Mesothelial cell of epicardium (in vitro differentiated cells): ENCODE measurements around the gene EXOC3L4. TPM values are rescaled to one million over a fixed set of nuclear protein-coding genes. Genes with fewer than 3 reads are reported as not detected.

Experiments used
- DNase-seq, 2 experiments: peaks; one replicate each; pipeline ENCODE4 v3.0.0; 2021; ENCODE audit warnings: low spot score in 2 of 2; ENCODE audit not compliant: unreplicated experiment in 2 of 2
- H3K27ac Mint-ChIP-seq: 2 replicates; pipeline ENCODE4 v1.8.0; 2021; ENCODE audit warnings: mixed read lengths
- H3K27me3 Mint-ChIP-seq: 2 replicates; pipeline ENCODE4 v1.8.0; 2021; ENCODE audit warnings: low read depth, mixed read lengths
- H3K36me3 Mint-ChIP-seq: 2 replicates; pipeline ENCODE4 v1.8.0; 2021; ENCODE audit warnings: mixed read lengths
- H3K4me1 Mint-ChIP-seq: 2 replicates; pipeline ENCODE4 v1.8.0; 2021; ENCODE audit warnings: mixed read lengths
- H3K4me3 Mint-ChIP-seq: 2 replicates; pipeline ENCODE4 v1.8.0; 2021; ENCODE audit warnings: mild to moderate bottlenecking, moderate library complexity, mixed read lengths
- H3K9me3 Mint-ChIP-seq: 2 replicates; pipeline ENCODE4 v1.8.0; 2021; ENCODE audit warnings: mixed read lengths
- total RNA-seq: library from RNA; stranded (reverse); gene quantifications from 3 replicates; pipeline ENCODE4 v1.2.1, GENCODE V29; 2021
- TF ChIP-seq, protein P1 (sequence below): fragments of 200-600 bp; sonication (generic); IDR thresholded peaks from one replicate; pipeline ENCODE4 v1.5.0; 2021; ENCODE audit warnings: antibody characterized with exemption; ENCODE audit not compliant: unreplicated experiment

Gene EXOC3L4
- total RNA-seq, 1 donor from 2014 or later = not detected

DNA sequence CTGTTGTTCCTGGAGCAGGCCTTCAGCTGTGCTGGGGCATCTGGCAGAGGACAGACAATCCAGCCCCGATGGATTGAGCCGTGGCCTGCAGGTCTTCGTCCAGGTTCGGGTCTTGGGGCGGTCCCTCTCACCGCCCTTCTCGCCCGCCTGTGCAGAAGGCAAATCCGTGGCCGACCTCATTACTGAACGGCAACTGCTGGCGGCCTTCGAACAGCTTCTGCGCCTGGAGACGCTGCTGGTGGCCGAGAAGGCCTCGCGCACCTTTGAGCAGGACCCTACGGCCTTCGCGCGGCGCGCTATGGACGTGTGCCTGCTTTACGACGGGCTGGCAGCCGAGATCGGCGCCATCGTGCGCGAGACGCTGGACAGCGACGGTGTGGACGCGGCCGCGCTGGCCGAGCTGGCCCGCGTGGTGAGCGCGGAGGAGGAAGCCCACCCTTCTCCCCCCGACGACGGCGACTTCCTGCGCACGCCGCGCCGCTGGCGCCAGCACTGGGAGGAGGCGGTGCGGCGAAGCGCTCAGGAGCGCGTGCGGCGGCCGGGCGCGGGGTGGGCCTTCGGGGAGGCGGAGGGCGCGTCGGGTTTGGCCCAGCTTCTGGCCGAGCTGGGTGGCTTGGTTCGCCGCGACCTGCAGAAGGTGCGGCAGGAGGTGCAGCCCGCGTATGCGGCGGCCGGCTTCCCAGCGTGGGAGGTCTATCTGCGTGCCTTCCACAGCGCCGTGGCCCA is 7.6 kb downstream of the EXOC3L4 start:
- peaks cover 17% of the 10 kb centered on the region for H3K27me3 Mint-ChIP-seq
- no peaks in the 10 kb centered on the region for H3K36me3 Mint-ChIP-seq
- H3K4me1 Mint-ChIP-seq = peaks cover 9% of the 10 kb centered on the region
- no peak overlapping the region for H3K4me3 Mint-ChIP-seq
- DNase-seq = no peak
- H3K9me3 Mint-ChIP-seq = no peaks in the 10 kb centered on the region
- H3K27ac Mint-ChIP-seq = no peak overlapping the region
- TF ChIP-seq, protein P1, sequence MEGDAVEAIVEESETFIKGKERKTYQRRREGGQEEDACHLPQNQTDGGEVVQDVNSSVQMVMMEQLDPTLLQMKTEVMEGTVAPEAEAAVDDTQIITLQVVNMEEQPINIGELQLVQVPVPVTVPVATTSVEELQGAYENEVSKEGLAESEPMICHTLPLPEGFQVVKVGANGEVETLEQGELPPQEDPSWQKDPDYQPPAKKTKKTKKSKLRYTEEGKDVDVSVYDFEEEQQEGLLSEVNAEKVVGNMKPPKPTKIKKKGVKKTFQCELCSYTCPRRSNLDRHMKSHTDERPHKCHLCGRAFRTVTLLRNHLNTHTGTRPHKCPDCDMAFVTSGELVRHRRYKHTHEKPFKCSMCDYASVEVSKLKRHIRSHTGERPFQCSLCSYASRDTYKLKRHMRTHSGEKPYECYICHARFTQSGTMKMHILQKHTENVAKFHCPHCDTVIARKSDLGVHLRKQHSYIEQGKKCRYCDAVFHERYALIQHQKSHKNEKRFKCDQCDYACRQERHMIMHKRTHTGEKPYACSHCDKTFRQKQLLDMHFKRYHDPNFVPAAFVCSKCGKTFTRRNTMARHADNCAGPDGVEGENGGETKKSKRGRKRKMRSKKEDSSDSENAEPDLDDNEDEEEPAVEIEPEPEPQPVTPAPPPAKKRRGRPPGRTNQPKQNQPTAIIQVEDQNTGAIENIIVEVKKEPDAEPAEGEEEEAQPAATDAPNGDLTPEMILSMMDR = no peak

DNA sequence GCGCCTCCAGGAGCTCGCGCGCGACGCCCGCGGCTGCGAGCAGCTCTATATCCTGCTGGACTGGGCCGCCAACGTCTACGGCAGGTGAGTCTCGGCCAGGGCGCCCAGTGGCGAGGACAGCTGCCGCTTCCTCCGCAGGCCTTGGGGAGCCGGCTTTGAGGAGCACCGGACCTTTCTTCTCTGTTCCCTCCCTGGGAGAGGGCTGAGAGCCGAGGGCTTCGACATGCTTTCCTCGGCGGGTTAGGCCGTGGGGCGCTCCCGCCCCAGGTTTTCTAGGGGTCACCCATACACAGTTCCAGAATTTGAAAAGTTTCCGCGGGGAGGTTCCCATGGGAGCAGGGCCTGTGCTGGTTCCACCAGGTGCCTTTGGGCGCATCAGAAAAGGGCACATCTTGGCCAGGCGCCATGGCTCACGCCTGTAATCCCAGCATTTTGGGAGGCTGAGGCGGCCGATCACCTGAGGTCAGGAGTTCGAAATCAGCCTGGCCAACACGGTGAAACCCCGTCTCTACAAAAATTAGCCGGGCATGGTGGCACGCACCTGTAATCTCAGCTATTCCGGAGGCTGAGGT is 8.2 kb downstream of the EXOC3L4 start:
- Mint-ChIP-seq H3K36me3 (no peaks in the 10 kb centered on the region), H3K4me1 (peaks cover 9% of the 10 kb centered on the region), H3K27ac (no peak overlapping the region), H3K9me3 (no peaks in the 10 kb centered on the region), H3K27me3 (peaks cover 17% of the 10 kb centered on the region), H3K4me3 (no peak overlapping the region)
- TF ChIP-seq, protein P1 = no peak
- no peak for DNase-seq

DNA sequence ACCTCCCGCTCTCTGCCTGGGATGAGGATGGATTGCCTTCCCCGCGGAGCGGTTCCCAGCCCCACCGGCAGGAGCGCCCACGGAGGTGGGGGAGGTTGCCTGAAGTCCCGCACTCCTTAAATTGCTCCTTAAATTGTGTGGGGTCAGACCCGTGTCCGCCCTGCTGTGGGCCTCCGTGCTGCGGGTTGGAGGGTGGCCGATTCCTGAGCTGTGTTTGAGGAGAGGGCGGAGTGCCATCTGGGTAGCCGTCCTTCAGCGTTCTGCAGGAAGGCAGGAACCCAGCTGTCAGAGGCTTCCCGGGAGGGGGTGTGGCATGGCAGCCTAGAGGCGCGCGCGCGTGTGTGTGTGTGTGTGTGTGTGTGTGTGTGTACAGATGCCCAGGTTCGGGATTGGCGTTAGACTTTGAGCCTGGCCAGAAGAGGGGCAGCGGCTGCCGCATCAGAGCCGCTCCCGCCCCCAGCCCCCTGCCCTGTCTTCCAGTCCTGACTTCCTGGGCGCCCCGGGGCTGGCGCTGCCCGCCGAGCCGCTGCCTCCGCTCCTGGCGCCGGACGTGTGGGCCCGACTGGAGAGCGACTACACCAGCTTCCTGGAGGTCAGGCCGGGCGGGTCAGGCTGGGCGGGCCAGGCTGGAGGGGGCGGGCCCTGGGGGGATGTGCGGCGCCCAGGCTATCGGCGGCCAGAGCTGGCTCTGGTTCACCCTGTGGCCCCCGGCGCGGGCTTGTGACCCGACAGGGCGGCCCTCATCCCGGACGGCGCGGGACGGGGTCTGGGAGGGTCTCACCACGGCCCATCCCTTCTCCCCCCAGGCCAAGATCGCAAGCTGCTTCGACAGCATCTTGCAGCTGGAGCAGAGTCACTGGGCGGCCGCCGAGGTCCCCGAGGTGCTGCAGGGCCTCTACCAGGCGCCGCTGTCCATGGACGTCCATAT is 9.2 kb downstream of the EXOC3L4 start:
- no peak overlapping the region for H3K4me3 Mint-ChIP-seq

DNA sequence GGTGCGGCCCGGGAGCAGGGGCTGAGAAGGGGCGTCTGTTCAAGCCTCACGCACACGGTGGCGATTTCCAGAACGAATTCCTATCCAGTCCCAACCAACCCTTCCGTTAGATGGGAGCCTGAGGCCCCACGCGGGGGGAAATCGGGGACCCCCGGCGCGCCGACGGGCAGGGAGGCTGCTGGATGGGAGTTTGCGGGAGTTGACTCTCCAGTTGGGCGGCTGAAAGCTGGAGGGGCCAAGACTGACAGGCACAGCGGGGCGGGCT is 9.8 kb downstream of the EXOC3L4 start:
- H3K4me1 Mint-ChIP-seq = peaks cover 15% of the 10 kb centered on the region

More for the DNA sequence above, 9.2 kb downstream of the EXOC3L4 start:
- Mint-ChIP-seq H3K27me3 (peaks cover 17% of the 10 kb centered on the region), H3K27ac (no peak overlapping the region), H3K4me1 (peaks cover 13% of the 10 kb centered on the region), H3K36me3 (no peaks in the 10 kb centered on the region), H3K9me3 (no peaks in the 10 kb centered on the region)
- TF ChIP-seq, protein P1 = no peak
- DNase-seq = no peak

DNA sequence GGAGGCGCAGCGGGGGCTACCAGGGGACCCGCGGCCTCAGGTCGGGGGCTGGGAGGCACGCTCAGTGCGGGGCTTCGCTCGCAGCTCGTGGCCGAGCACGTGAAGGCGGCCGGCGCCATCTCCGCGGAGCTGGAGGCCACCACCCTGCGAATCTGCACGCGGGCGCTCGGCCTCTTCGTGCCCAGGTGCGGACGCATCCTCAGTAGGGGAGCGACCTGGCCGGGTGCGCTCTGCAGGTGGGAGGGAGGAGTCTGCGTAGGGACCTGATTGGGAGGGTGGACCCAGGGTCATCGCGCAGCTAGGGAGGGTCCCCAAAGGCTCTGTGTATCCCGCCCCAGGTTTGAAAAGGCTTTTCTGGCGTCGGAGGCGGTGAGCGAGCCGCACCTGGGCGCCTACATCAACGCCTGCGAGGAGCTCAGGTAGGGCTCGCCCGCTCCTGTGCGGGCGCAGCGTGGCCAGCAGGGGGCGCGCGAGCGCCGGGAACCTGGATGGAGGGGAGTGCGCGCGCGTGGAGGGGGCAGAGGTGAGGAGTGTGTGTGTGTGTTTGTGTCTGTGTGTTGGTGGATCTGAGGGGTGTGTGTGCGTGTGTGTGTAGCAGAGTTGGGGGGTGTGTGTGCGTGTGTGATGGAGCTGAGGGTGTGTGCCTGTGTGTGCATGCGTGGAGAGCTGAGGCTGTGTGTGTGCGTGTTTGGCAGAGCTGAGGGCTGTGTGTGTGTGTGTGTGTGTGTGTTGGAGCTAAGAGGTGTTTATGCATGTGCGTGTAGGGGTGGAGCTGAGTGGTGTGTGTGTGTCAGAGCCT is 10.3 kb downstream of the EXOC3L4 start:
- H3K9me3 Mint-ChIP-seq = no peaks in the 10 kb centered on the region
- H3K27me3 Mint-ChIP-seq = peaks cover 17% of the 10 kb centered on the region
- peak overlapping the region; percentile 35 for H3K27ac Mint-ChIP-seq
- peak overlapping the region; percentile 20 for H3K4me3 Mint-ChIP-seq
- H3K36me3 Mint-ChIP-seq = no peaks in the 10 kb centered on the region
- H3K4me1 Mint-ChIP-seq = peaks cover 18% of the 10 kb centered on the region
- peak; percentile 69 to 89 for DNase-seq
- TF ChIP-seq, protein P1 = peak; percentile 96

More for the DNA sequence above, 9.8 kb downstream of the EXOC3L4 start:
- Mint-ChIP-seq H3K9me3 (no peaks in the 10 kb centered on the region), H3K27me3 (peaks cover 17% of the 10 kb centered on the region), H3K36me3 (no peaks in the 10 kb centered on the region), H3K4me3 (no peak overlapping the region), H3K27ac (no peak overlapping the region)
- TF ChIP-seq, protein P1 = no peak
- DNase-seq = no peak
